BE2C (cell line): ENCODE measurements around the gene RPL35.

Source experiments
- DNase-seq: peaks from one replicate; pipeline ENCODE4 v3.0.0-alpha.2; 2020
- H3K27me3 ChIP-seq: fragments of 250-450 bp; sonication (Bioruptor Pico); 2 replicates; pipeline ENCODE4 v1.5.1; 2020; ENCODE audit warnings: mild to moderate bottlenecking
- H3K36me3 ChIP-seq: fragments of 250-450 bp; sonication (Bioruptor Pico); 2 replicates; pipeline ENCODE4 v1.5.1; 2020; ENCODE audit warnings: mild to moderate bottlenecking
- H3K4me1 ChIP-seq: fragments of 250-450 bp; sonication (Bioruptor Pico); 2 replicates; pipeline ENCODE4 v1.5.1; 2020
- H3K4me3 ChIP-seq: 2 replicates; pipeline ENCODE4 v1.5.1; 2011; ENCODE audit warnings: low read depth, low read length
- H3K9me3 ChIP-seq: fragments of 250-450 bp; sonication (Bioruptor Pico); 2 replicates; pipeline ENCODE4 v1.5.1; 2020
- CTCF ChIP-seq: IDR thresholded peaks from 2 replicates; pipeline ENCODE4 v1.5.1; 2012; ENCODE audit warnings: mild to moderate bottlenecking, low read depth, low read length

Gene RPL35

GRCh38 chr9:124835026-124835557, 26.7 kb downstream of the RPL35 start:
- H3K4me1 ChIP-seq, result peaks cover 7% of the 10 kb centered on the region
- DNase-seq, result peak; percentile 97

GRCh38 chr9:124834591-124834990, 27.2 kb downstream of the RPL35 start:
- Histone ChIP-seq H3K9me3 (no peaks in the 10 kb centered on the region), H3K4me1 (peaks cover 7% of the 10 kb centered on the region), H3K36me3 (no peaks in the 10 kb centered on the region), H3K4me3 (peak overlapping the region; percentile 35; the same call in 1 of the 2 replicates), H3K27me3 (no peaks in the 10 kb centered on the region)
- TF ChIP-seq CTCF, result no peak
- no peak for DNase-seq

More at GRCh38 chr9:124835026-124835557, 26.7 kb downstream of the RPL35 start:
- no peaks in the 10 kb centered on the region for H3K36me3 ChIP-seq
- H3K4me3 ChIP-seq, result peak overlapping the region; percentile 35
- no peaks in the 10 kb centered on the region for H3K9me3 ChIP-seq
- no peak for TF ChIP-seq CTCF
- H3K27me3 ChIP-seq, result no peaks in the 10 kb centered on the region

- Histone ChIP-seq H3K4me3 (no peak overlapping the region), H3K27me3 (no peaks in the 10 kb centered on the region), H3K36me3 (no peaks in the 10 kb centered on the region), H3K4me1 (peaks cover 7% of the 10 kb centered on the region), H3K9me3 (no peaks in the 10 kb centered on the region)
- no peak for TF ChIP-seq CTCF
- no peak for DNase-seq
These were observed 30.0 kb downstream of the RPL35 start for GRCh38 chr9:124831642-124832364.

GRCh38 chr9:124830593-124830992, 31.2 kb downstream of the RPL35 start:
- no peak for TF ChIP-seq CTCF
- DNase-seq, result no peak
- Histone ChIP-seq H3K4me3 (no peak overlapping the region), H3K36me3 (no peaks in the 10 kb centered on the region), H3K27me3 (no peaks in the 10 kb centered on the region), H3K9me3 (no peaks in the 10 kb centered on the region), H3K4me1 (peaks cover 7% of the 10 kb centered on the region)

GRCh38 chr9:124829334-124829669, 32.5 kb downstream of the RPL35 start:
- Histone ChIP-seq H3K9me3 (no peaks in the 10 kb centered on the region), H3K27me3 (no peaks in the 10 kb centered on the region), H3K36me3 (no peaks in the 10 kb centered on the region), H3K4me3 (no peak overlapping the region), H3K4me1 (no peaks in the 10 kb centered on the region)
- TF ChIP-seq CTCF, result no peak
- DNase-seq, result no peak
